B cell (primary cell): Measurements from ENCODE around the gene SNCA. TPM values are rescaled to one million over a fixed set of nuclear protein-coding genes. Genes with fewer than 3 reads are reported as not detected.

Source experiments
- ATAC-seq: fragments of 200-7000 bp; cut with Tn5 transposase; one replicate; pipeline ENCODE4 v1.10.0; 2021; ENCODE audit warnings: low read depth, mild to moderate bottlenecking, moderate number of reproducible peaks, moderate library complexity
- CTCF ChIA-PET: fragments of 350-600 bp; sonication (Branson Sonifier 250); formaldehyde crosslinking; loops from one replicate; lab custom pipeline; 2021; ENCODE audit warnings: antibody characterized with exemption, inconsistent platforms; lab: Charles Lee
- POLR2A ChIA-PET: fragments of 350-600 bp; sonication (Branson Sonifier 250); formaldehyde crosslinking; loops from one replicate; lab custom pipeline; 2021; ENCODE audit warnings: antibody characterized with exemption; lab: Charles Lee
- DNase-seq: peaks from one replicate; pipeline ENCODE4 v3.0.0; 2013
- H2AFZ ChIP-seq: 2 replicates; pipeline ENCODE4 v1.6.1; 2012; ENCODE audit warnings: mild to moderate bottlenecking, low read depth, low read length; ENCODE audit not compliant: insufficient read depth, poor library complexity, severe bottlenecking
- H3K27ac ChIP-seq, 2 donors: 1 replicate in 1 of 2; 2 replicates in 1 of 2; pipeline ENCODE4 v1.5.1; 2012 to 2013; ENCODE audit warnings: low read length in 2 of 2, mild to moderate bottlenecking in 2 of 2, moderate library complexity in 1 of 2
- H3K27me3 ChIP-seq, 4 experiments: fragments of 200-600 bp in 1 of 4; sonication (generic) in 1 of 4; replicated peaks in 1 of 4; 1 replicate in 2 of 4; 2 replicates in 2 of 4; pipeline versions ENCODE4 v1.6.1 to v1.7.0; 2013 to 2016; ENCODE audit warnings: low read length in 3 of 4, mild to moderate bottlenecking in 2 of 4, mixed read lengths in 1 of 4, moderate library complexity in 1 of 4; ENCODE audit not compliant: insufficient read depth in 4 of 4, control insufficient read depth in 3 of 4; ENCODE audit errors: control extremely low read depth in 1 of 4
- H3K36me3 ChIP-seq, 2 experiments: replicated peaks in 1 of 2; 1 replicate in 1 of 2; 2 replicates in 1 of 2; pipeline versions ENCODE4 v1.6.1 to v1.7.1; 2013; ENCODE audit warnings: low read length in 1 of 2; ENCODE audit not compliant: insufficient read depth in 2 of 2, control insufficient read depth in 1 of 2; ENCODE audit errors: control extremely low read depth in 1 of 2, extremely low read depth in 1 of 2
- H3K4me1 ChIP-seq, 2 donors: fragments of 200-600 bp in 1 of 2; sonication (generic) in 1 of 2; 1 replicate in 1 of 2; 2 replicates in 1 of 2; pipeline versions ENCODE4 v1.5.1 to v1.6.1; 2013 to 2017; ENCODE audit warnings: low read length in 2 of 2; ENCODE audit not compliant: control insufficient read depth in 2 of 2, insufficient read depth in 2 of 2
- H3K4me2 ChIP-seq: replicated peaks from 2 replicates; pipeline ENCODE3; 2012; ENCODE audit warnings: mild to moderate bottlenecking, low read depth, low read length; ENCODE audit not compliant: poor library complexity, severe bottlenecking
- H3K4me3 ChIP-seq, 5 experiments: fragments of 200-600 bp in 1 of 5; sonication (generic) in 1 of 5; 1 replicate in 3 of 5; 2 replicates in 2 of 5; pipeline versions ENCODE4 v1.5.1 to v1.7.0; 2011 to 2016; ENCODE audit warnings: low read length in 4 of 5, mild to moderate bottlenecking in 4 of 5, low read depth in 2 of 5, control low read depth in 1 of 5, moderate library complexity in 1 of 5; ENCODE audit not compliant: insufficient read depth in 1 of 5; ENCODE audit errors: control extremely low read depth in 1 of 5, extremely low read depth in 1 of 5
- H3K79me2 ChIP-seq: fragments of 200-600 bp; sonication (generic); one replicate; pipeline ENCODE4 v1.6.0; 2016; ENCODE audit warnings: low read length; ENCODE audit not compliant: control insufficient read depth, insufficient read depth
- H3K9ac ChIP-seq: fragments of 200-600 bp; sonication (generic); 2 replicates; pipeline ENCODE4 v1.6.1; 2017; ENCODE audit warnings: mild to moderate bottlenecking, low read length, moderate library complexity
- H3K9me3 ChIP-seq, 3 donors: one replicate each; pipeline versions ENCODE4 v1.6.1 to v1.7.1; 2013; ENCODE audit warnings: low read length in 2 of 3; ENCODE audit not compliant: control insufficient read depth in 2 of 3, insufficient read depth in 1 of 3; ENCODE audit errors: control extremely low read depth in 1 of 3
- H4K20me1 ChIP-seq: 2 replicates; pipeline ENCODE4 v1.6.0; 2012; ENCODE audit warnings: mild to moderate bottlenecking, low read length; ENCODE audit not compliant: insufficient read depth, control insufficient read depth, poor library complexity, severe bottlenecking
- H3K27ac Mint-ChIP-seq: one replicate; pipeline ENCODE4 v1.8.0; 2021; ENCODE audit warnings: mixed read lengths
- H3K27me3 Mint-ChIP-seq: one replicate; pipeline ENCODE4 v1.8.0; 2021; ENCODE audit warnings: mixed read lengths
- H3K4me1 Mint-ChIP-seq: one replicate; pipeline ENCODE4 v1.8.0; 2021; ENCODE audit warnings: mixed read lengths
- H3K4me3 Mint-ChIP-seq: one replicate; pipeline ENCODE4 v1.8.0; 2021; ENCODE audit warnings: mixed read lengths
- H3K9me3 Mint-ChIP-seq: one replicate; pipeline ENCODE4 v1.8.0; 2022; ENCODE audit warnings: mixed read lengths; ENCODE audit not compliant: insufficient read depth
- CTCF ChIP-seq: fragments of 200-600 bp; IDR thresholded peaks from one replicate; pipeline ENCODE4 v1.8.0; 2022; ENCODE audit warnings: antibody characterized with exemption, mild to moderate bottlenecking
- EZH2 ChIP-seq: IDR thresholded peaks from 2 replicates; pipeline ENCODE4 v1.6.1; 2012; ENCODE audit warnings: borderline replicate concordance, low read depth, mild to moderate bottlenecking, moderate library complexity, low read length; ENCODE audit not compliant: insufficient read depth, poor library complexity, severe bottlenecking
- WGBS: methylation state at CpG from one replicate; pipeline ENCODE4 v1.1.5; 2013; ENCODE audit warnings: missing lambda C conversion rate; ENCODE audit not compliant: insufficient coverage; 5-methylcytosine and 5-hydroxymethylcytosine counted together
- intact Hi-C: fragments of 100-400 bp; cut with micrococcal nuclease; formaldehyde crosslinking; loops from one replicate; pipeline ENCODE4 v1.10.0; 2022
- polyA plus RNA-seq: library from polyadenylated mRNA; depleted of rRNA; stranded (reverse); fragments of >200 nt; gene quantifications from 2 replicates; pipeline ENCODE4 v1.2.3, GENCODE V29; 2012
- total RNA-seq, 2 donors: library from RNA; stranded (reverse); fragments of 120-200 nt in 1 of 2; gene quantifications; 1 replicate in 1 of 2; 2 replicates in 1 of 2; pipeline versions ENCODE4 v1.2.3 to v1.2.4, GENCODE V29; 2013 to 2022

The SNCA gene
- total and polyA plus RNA-seq, 2 donors (not counting 1 experiment from before 2014, with no cell fraction given), result 0.48 to 1.3 TPM

GRCh38 chr4:89681219-89681618 lies 155.7 kb downstream of the SNCA start:
- ChIA-PET CTCF (no interaction called here), POLR2A (no interaction called here)
- no peak overlapping the region for H3K4me3 Mint-ChIP-seq
- Histone ChIP-seq H3K27ac (no peak overlapping the region), H3K4me3 (no peak overlapping the region), H4K20me1 (no peaks in the 10 kb centered on the region), H3K9ac (no peak overlapping the region), H3K27me3 (no peaks in the 10 kb centered on the region), H2AFZ (no peak overlapping the region), H3K4me2 (no peak overlapping the region), H3K36me3 (no peaks in the 10 kb centered on the region), H3K4me1 (no peaks in the 10 kb centered on the region), H3K9me3 (no peaks in the 10 kb centered on the region), H3K79me2 (no peaks in the 10 kb centered on the region)
- intact Hi-C loops, result no loop called here
- 97% methylated on average over 5 of the region's 8 CpGs for WGBS
- H3K4me1 Mint-ChIP-seq, result peaks cover 5% of the 10 kb centered on the region
- ATAC-seq, result no peak
- H3K9me3 Mint-ChIP-seq, result no peaks in the 10 kb centered on the region
- no peak overlapping the region for H3K27ac Mint-ChIP-seq
- no peaks in the 10 kb centered on the region for H3K27me3 Mint-ChIP-seq
- no peak for TF ChIP-seq EZH2
- no peak for TF ChIP-seq CTCF
- no peak for DNase-seq

GRCh38 chr4:89674876-89675459 lies 162.0 kb downstream of the SNCA start:
- no peak overlapping the region for H3K4me3 Mint-ChIP-seq
- ATAC-seq, result no peak
- ChIA-PET POLR2A (no interaction called here), CTCF (interaction anchor here (1.0 kb wide), 1 partner anchor 9 kb away, joined by 3 read pairs; no protein-coding TSS in a partner anchor)
- Histone ChIP-seq H3K36me3 (no peaks in the 10 kb centered on the region), H2AFZ (no peak overlapping the region), H3K9ac (no peak overlapping the region), H3K4me1 (no peaks in the 10 kb centered on the region), H3K27ac (no peak overlapping the region), H4K20me1 (no peaks in the 10 kb centered on the region), H3K27me3 (no peaks in the 10 kb centered on the region), H3K4me2 (no peak overlapping the region), H3K79me2 (no peaks in the 10 kb centered on the region), H3K9me3 (no peaks in the 10 kb centered on the region), H3K4me3 (no peak overlapping the region)
- no peak for DNase-seq
- intact Hi-C loops, result no loop called here
- H3K4me1 Mint-ChIP-seq, result peaks cover 5% of the 10 kb centered on the region
- no peak overlapping the region for H3K27ac Mint-ChIP-seq
- TF ChIP-seq EZH2 (no peak), CTCF (no peak)
- no peaks in the 10 kb centered on the region for H3K9me3 Mint-ChIP-seq
- 97% methylated on average over 3 of the region's 9 CpGs for WGBS
- H3K27me3 Mint-ChIP-seq, result peaks cover 4% of the 10 kb centered on the region
